Jurkat, Clone E6-1 (cell line): ENCODE data around the gene FUT7.

Source experiments
- DNase-seq: peaks from one replicate; pipeline ENCODE4 v3.0.0-alpha.2; 2011; ENCODE audit warnings: low read depth, low spot score
- H3K4me3 ChIP-seq: 2 replicates; pipeline ENCODE4 v1.5.1; 2011; ENCODE audit warnings: mild to moderate bottlenecking, low read length, control low read depth, moderate library complexity

FUT7 gene

GRCh38 chr9:137023157-137023556 lies 8.7 kb downstream of the FUT7 start:
- DNase-seq, result no peak
- H3K4me3 ChIP-seq, result no peak overlapping the region

- no peak overlapping the region for H3K4me3 ChIP-seq
- DNase-seq, result no peak
Measured at GRCh38 chr9:137022662-137023008, 9.3 kb downstream of the FUT7 start.

- peak; percentile 66 for DNase-seq
- no peak overlapping the region for H3K4me3 ChIP-seq
Measured at GRCh38 chr9:137021979-137022661, 9.8 kb downstream of the FUT7 start.

- H3K4me3 ChIP-seq, result no peak overlapping the region
- DNase-seq, result no peak
Measured at GRCh38 chr9:137021568-137021978, 10.3 kb downstream of the FUT7 start.

- DNase-seq, result no peak
- H3K4me3 ChIP-seq, result no peak overlapping the region
Measured at GRCh38 chr9:137020771-137021567, 10.9 kb downstream of the FUT7 start.

GRCh38 chr9:137019891-137020683 lies 11.8 kb downstream of the FUT7 start:
- H3K4me3 ChIP-seq, result no peak overlapping the region
- DNase-seq, result no peak

- no peak overlapping the region for H3K4me3 ChIP-seq
- no peak for DNase-seq
Measured at GRCh38 chr9:137018761-137019559, 12.9 kb downstream of the FUT7 start.

- no peak overlapping the region for H3K4me3 ChIP-seq
- DNase-seq, result no peak
Measured at GRCh38 chr9:137017791-137018497, 13.9 kb downstream of the FUT7 start.

GRCh38 chr9:137017071-137017470 lies 14.8 kb downstream of the FUT7 start:
- no peak for DNase-seq
- no peak overlapping the region for H3K4me3 ChIP-seq

GRCh38 chr9:137016436-137016835 lies 15.5 kb downstream of the FUT7 start:
- DNase-seq, result no peak

GRCh38 chr9:137015976-137016375 lies 15.9 kb downstream of the FUT7 start:
- no peak for DNase-seq
- no peak overlapping the region for H3K4me3 ChIP-seq

More at GRCh38 chr9:137016436-137016835, 15.5 kb downstream of the FUT7 start:
- no peak overlapping the region for H3K4me3 ChIP-seq

- no peak overlapping the region for H3K4me3 ChIP-seq
- no peak for DNase-seq
Measured at GRCh38 chr9:137015540-137015930, 16.4 kb downstream of the FUT7 start.

- H3K4me3 ChIP-seq, result no peak overlapping the region
- no peak for DNase-seq
Measured at GRCh38 chr9:137014776-137015539, 16.9 kb downstream of the FUT7 start.

GRCh38 chr9:137014166-137014565 lies 17.7 kb downstream of the FUT7 start:
- H3K4me3 ChIP-seq, result no peak overlapping the region
- no peak for DNase-seq

- H3K4me3 ChIP-seq, result no peak overlapping the region
- no peak for DNase-seq
Measured at GRCh38 chr9:137013571-137013940, 18.3 kb downstream of the FUT7 start.

- H3K4me3 ChIP-seq, result no peak overlapping the region
Measured at GRCh38 chr9:137012694-137013570, 19.0 kb downstream of the FUT7 start.

More at GRCh38 chr9:137012694-137013570, 19.0 kb downstream of the FUT7 start:
- no peak for DNase-seq
